ES-I3 (cell line): ENCODE data around the gene CFAP99.

Source experiments
- H3K36me3 ChIP-seq: 2 replicates; pipeline ENCODE4 v1.6.1; 2013; ENCODE audit warnings: mild to moderate bottlenecking, low read length, control low read depth, moderate library complexity; ENCODE audit not compliant: insufficient read depth
- H3K4me1 ChIP-seq: 2 replicates; pipeline ENCODE4 v1.6.1; 2013; ENCODE audit warnings: mild to moderate bottlenecking, control low read depth, low read length; ENCODE audit not compliant: insufficient read depth
- H3K9ac ChIP-seq: 2 replicates; pipeline ENCODE4 v1.6.1; 2013; ENCODE audit warnings: low read depth, mild to moderate bottlenecking, low read length, moderate library complexity
- H3K9me3 ChIP-seq: 2 replicates; pipeline ENCODE4 v1.6.1; 2013; ENCODE audit warnings: mild to moderate bottlenecking, low read length, moderate library complexity; ENCODE audit not compliant: control insufficient read depth, insufficient read depth

The CFAP99 gene

DNA sequence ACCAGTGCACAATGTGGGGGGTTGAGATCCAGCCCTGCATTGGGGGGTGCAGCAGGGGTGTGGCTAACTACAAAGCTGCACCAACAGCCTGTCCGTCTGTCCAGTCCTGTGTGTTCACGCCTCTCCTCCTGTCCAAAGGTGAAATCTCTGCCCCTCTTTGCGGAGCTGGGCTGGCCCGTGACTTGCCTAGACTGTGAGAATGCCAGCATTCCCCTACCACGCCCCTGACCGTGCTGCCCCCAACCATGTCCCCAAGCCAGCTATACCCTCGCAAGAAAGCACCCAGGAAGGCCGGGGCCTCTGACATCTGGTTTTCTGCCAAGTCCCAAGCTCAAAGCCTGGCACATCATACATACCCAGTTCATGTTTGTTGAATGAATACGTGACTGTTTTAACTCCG is 19.5 kb upstream of the CFAP99 start:
- no peaks in the 10 kb centered on the region for H3K9me3 ChIP-seq
- 0 out of 2 replicates have a peak, but pooled peaks cover 5% of the 10 kb centered on the region for H3K4me1 ChIP-seq

DNA sequence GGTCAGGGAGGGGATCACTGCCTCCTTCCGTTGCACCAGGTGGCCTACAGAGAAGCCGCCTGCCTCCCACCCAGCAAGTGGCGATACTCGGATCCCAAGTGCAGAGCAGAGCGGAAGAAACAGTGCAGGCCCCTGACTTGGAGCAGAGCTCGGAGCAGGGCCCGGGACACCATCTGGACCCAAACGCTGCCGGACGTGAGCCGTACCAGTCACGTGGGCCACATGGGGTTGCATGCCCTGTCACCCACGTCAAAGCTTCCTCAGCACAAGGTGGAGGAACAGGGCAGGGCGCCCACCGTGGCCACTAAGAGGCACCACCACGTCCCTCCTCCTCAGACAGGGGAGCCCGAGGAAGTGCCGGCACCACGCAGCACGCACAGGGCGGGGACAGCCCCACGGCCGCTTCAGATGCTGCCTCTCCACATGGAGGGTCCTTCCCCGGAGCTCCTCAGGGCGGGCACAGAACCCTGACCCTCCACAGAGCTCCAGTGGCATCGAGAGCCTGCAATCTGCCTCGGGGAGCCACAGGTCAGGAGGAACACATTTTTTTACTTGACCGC is 19.0 kb upstream of the CFAP99 start:
- no peaks in the 10 kb centered on the region for H3K36me3 ChIP-seq
- H3K9ac ChIP-seq, result no peak overlapping the region
- H3K4me1 ChIP-seq, result 0 out of 2 replicates have a peak, but pooled peaks cover 5% of the 10 kb centered on the region
- H3K9me3 ChIP-seq, result no peaks in the 10 kb centered on the region

More for the DNA sequence above, 19.5 kb upstream of the CFAP99 start:
- Histone ChIP-seq H3K9ac (no peak overlapping the region), H3K36me3 (no peaks in the 10 kb centered on the region)

DNA sequence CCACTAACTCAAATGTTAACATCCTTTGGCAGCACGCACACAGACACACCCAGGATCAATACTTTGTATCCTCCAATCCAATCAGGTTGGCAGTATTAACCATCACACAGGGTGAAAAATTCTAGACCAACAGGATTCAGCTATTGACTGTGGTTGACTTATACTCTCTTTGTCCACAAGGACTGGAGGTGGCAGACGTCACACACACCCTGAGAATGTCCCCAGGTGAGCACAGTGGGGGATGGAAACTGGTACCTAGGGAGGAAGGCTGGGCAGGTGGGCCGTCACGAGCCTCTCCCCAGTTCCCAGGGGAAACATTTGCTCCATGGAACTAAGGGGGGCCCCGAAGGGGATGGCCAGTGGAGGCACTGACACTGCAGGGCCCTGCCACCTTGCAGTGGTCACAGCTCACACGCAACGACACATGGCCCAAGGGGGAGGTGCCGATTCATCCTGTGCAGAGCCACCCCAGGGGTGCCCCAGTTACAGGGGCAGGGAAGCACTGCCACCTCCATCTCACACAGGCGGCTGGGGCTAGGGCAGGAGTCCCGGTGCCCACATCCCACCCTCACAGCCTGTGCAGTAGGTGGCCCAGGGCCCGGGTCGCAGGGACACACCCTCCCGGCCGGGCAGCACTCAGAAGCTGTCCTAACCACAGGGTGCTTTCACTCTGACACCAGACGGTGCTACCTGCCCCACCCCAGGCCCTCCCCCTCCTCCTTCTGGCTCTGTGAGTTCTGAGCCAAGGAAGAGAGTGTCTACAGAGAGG is 17.7 kb upstream of the CFAP99 start:
- Histone ChIP-seq H3K9ac (no peak overlapping the region), H3K4me1 (0 out of 2 replicates have a peak, but pooled peaks cover 5% of the 10 kb centered on the region)

DNA sequence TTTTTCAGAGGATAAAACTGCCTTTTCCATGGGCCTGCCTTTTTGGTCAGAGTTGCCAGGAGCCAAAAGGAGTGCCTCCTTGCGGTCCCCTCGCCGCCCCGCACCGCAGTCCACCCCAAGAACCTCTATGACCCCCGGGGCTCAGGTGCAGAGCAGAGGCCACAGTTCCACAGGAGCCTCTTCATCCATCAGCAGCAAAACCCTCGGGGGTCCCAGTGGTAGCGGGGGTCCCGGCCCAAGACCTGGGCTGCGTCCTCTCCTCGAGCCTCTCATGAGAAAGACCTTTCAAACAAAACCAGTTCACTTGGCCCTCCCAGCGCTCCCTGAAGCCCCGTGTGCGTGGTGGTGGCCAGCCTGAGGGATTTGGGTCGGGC is 17.2 kb upstream of the CFAP99 start:
- Histone ChIP-seq H3K9me3 (no peaks in the 10 kb centered on the region), H3K9ac (peak overlapping the region; percentile 19; the same call in 1 of the 2 replicates), H3K4me1 (0 out of 2 replicates have a peak, but pooled peaks cover 6% of the 10 kb centered on the region), H3K36me3 (no peaks in the 10 kb centered on the region)

More for the DNA sequence above, 17.7 kb upstream of the CFAP99 start:
- Histone ChIP-seq H3K36me3 (no peaks in the 10 kb centered on the region), H3K9me3 (no peaks in the 10 kb centered on the region)

DNA sequence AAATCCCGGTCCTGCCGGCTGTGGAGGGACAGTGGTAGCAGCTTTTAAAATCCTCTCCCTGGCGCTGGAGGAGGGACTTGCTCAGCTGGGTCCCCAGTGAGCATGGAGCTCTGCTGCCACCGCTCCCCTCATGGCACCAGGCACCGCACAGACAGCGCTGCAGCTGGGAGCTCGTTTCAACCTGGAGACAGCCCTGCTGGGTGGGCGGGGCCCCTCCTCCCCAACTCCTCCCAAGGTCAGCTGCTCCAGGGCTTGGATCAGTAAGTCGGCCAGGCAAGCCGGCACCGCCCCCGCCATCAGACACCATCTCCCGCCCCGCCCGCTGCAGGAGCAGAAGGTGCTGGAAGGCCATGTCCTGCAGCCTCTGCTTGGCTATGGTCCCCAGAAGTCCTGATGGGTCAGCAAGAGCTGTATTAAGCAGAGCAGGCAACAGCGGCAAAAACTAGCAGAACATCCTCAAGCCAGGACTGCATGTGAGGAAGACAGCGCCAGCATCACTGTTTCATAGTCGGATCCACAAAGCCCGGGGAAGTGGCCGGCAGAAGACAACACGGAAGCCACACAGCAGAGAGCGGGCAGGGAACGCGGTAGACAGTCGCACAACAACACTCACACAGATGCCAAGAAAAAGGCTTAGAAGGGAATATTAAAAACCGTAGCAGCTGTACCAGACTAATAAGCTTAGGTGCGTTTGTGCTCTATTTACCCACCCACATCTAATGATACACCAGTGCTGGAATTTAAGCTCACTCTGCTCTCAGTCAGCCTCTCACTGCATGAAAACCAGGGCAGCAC is 16.5 kb upstream of the CFAP99 start:
- Histone ChIP-seq H3K36me3 (no peaks in the 10 kb centered on the region), H3K4me1 (0 out of 2 replicates have a peak, but pooled peaks cover 12% of the 10 kb centered on the region), H3K9ac (peak overlapping the region; percentile 19; the same call in 1 of the 2 replicates), H3K9me3 (no peaks in the 10 kb centered on the region)

DNA sequence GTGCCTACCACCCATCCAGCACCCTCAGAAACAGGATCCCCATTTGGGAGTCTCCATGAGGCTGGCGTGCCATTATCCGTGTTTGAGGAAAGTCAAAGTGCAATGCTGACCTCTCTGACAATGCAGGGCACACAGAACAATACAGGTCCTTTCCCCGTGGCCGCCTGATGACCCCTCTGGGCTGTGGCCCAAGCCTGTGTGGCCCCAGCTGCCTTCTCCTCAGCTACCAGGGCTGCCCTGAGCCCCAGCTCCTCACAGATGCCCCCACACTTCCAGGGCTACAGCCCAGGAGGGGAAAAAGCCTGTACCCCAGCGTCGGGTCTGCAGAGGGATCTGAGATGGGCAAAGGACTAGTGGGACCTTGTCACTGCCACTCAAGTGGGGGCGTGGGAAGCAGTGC is 15.8 kb upstream of the CFAP99 start:
- Histone ChIP-seq H3K4me1 (0 out of 2 replicates have a peak, but pooled peaks cover 12% of the 10 kb centered on the region), H3K9me3 (no peaks in the 10 kb centered on the region), H3K36me3 (no peaks in the 10 kb centered on the region), H3K9ac (no peak overlapping the region)

DNA sequence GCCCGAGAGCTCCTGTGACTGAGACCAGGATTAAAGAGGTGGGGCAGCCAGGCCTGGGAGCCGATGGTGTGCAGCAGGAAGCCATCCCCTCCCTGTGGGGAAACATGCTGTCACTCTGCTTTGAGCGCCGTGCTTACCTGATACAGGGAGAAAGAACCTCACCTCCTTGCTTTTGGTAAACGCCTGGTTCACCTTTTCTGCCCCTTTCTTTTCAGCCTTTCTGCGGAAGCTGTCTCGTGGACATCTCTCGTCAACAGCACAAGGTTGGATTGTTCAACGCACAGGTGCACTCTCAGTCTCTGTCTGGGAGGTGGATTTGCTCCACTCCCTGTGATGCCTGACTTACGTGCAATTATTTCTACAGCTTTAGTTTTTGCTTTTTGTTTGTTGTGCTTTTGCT is 12.3 kb upstream of the CFAP99 start:
- Histone ChIP-seq H3K4me1 (0 out of 2 replicates have a peak, but pooled peaks cover 12% of the 10 kb centered on the region), H3K9ac (no peak overlapping the region), H3K9me3 (no peaks in the 10 kb centered on the region), H3K36me3 (no peaks in the 10 kb centered on the region)

DNA sequence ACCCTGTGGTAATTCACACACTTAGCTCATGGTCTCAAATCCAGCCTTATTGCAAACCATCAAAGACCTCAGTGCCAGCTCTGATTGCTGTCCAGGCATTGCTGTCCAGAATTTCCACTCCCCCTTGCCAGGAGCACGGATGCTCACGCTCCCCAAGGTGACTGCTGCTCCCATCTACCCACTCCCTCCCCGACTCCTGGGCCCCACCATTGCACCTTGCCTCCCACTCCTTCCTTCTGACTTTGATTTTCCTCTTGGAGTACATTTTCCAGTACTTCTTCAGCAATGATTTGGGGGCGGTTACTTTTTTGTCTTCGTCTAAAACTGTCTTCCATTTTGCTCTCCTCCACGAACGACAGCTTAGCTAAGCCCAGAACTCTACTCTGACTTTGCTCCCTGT is 11.8 kb upstream of the CFAP99 start:
- H3K9me3 ChIP-seq, result no peaks in the 10 kb centered on the region
- 0 out of 2 replicates have a peak, but pooled peaks cover 7% of the 10 kb centered on the region for H3K4me1 ChIP-seq
- no peak overlapping the region for H3K9ac ChIP-seq
- no peaks in the 10 kb centered on the region for H3K36me3 ChIP-seq

DNA sequence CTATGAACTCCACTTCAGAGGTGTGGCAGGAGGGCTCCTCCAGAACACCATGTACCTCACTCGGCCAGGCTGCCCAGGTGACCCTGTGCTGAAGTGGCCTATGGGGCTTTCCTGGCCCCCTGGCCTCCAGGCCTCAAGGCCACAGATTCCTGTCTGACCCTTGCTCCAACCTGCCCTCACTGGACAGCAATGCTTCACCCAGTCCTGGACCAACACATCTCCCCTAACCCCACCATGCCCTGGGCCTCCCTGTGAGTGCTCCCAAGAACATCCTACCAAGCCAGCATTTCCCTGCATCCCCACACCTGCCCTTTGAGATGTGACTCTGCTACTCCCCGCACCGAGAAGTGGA is 10.8 kb upstream of the CFAP99 start:
- H3K9me3 ChIP-seq, result no peaks in the 10 kb centered on the region
- no peak overlapping the region for H3K9ac ChIP-seq
- no peaks in the 10 kb centered on the region for H3K36me3 ChIP-seq
- 0 out of 2 replicates have a peak, but pooled peaks cover 13% of the 10 kb centered on the region for H3K4me1 ChIP-seq

DNA sequence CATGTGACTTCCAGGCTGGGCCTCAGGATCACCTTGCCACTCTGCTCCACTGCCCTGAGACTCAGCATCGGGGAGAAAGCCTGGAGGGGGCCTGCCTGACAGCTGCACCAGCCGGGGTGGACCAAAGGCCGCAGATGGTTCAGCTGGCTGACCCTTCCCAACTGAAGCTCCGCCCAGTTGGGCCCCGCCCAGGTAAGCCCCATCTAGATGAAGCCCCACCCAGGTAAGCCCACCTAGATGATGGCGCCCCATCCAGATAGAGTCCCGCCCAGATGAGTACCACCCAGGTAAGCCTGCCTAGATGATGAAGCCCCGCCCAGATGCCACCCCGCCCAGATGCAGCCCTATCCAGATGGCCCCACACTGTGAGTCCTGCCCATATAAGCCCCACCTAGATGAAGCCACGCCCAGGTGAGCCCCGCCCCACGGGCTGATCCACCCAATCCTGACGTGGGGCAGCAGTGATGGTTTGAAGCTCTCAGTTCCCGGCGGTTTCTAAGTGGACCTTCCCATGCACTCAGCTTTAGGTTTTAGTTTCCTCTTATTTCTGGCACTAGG is 10.3 kb upstream of the CFAP99 start:
- Histone ChIP-seq H3K4me1 (peaks cover 13% of the 10 kb centered on the region; the same call in 1 of the 2 replicates), H3K9me3 (no peaks in the 10 kb centered on the region), H3K9ac (no peak overlapping the region), H3K36me3 (no peaks in the 10 kb centered on the region)

DNA sequence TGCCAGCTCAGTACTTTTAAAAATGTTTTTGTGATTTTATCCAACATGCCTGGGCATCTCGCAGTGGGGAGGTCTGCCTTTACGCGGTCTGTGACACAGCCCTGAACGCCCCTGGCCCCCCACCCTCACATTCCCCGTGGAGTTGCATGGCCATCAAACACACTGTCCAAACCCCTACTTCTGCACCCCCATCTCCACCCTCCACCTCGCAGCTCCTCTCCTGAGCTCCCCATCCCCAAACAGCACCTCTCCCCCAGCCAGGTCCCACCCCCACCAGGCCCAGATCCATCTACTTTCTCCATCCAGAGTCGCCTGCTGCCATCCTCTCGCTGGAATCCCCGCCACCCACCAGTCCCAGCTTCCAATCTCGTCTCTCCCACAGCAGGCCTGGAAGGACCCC is 9.8 kb upstream of the CFAP99 start:
- H3K9me3 ChIP-seq, result no peaks in the 10 kb centered on the region
- no peak overlapping the region for H3K9ac ChIP-seq
- H3K36me3 ChIP-seq, result no peaks in the 10 kb centered on the region
- H3K4me1 ChIP-seq, result peaks cover 17% of the 10 kb centered on the region; the same call in 1 of the 2 replicates

DNA sequence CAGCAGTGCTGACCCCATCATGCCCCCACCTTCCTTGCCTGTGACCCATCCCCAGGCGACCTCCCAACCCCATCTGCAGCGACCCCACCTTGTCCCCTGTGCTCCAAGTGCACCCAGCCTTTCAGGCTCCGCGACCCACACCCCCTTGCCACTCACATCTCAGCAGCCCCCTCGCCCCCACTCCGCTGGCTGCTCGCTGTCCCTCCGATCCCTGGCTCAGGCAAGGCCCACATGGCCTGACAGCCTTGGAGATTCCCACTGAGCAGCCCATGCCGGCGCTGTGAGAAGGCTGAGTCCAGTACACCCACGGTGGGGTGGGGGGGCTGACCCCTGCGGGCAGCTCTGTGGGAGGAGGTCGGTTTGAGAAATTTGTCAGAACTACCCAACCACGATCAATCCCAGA is 9.4 kb upstream of the CFAP99 start:
- no peak overlapping the region for H3K9ac ChIP-seq
- peaks cover 21% of the 10 kb centered on the region for H3K4me1 ChIP-seq
- H3K36me3 ChIP-seq, result no peaks in the 10 kb centered on the region
- H3K9me3 ChIP-seq, result no peaks in the 10 kb centered on the region

DNA sequence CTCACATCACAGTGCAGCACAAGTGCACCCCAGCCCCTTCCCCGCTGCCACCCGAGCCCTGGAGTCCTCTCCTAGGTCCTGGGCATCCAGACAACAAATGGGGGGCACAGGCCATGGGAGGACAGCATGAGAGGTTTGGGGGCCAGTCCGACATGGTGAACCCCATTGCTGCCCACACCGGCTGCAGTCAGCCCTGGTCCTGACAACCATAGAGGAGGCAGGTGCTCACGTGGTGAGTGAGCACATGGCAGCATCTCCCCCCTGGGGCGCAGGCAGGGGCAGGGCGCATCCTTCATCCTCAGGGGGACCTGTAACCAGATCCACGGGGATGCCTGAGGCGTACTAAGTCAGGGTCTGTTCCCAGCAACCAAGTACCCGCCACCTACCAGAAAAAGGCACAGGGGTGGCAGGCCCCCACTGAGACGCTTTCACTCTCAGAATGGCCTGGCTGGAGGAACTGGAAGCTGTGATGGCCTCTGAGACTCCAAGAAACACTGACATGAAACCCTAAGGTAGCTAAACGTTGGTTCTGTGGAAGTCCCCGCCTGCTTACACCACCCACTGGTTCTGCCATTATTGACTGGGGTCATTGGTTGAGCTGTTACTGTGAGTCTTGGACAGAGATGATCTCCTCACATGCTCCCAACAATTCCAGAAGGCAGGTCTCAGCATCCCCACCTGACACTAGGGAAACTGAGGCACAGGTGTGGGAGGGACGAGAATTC is 6.8 kb upstream of the CFAP99 start:
- Histone ChIP-seq H3K36me3 (no peaks in the 10 kb centered on the region), H3K9ac (peak overlapping the region; percentile 37; the same call in 1 of the 2 replicates), H3K4me1 (peaks cover 19% of the 10 kb centered on the region), H3K9me3 (no peaks in the 10 kb centered on the region)

DNA sequence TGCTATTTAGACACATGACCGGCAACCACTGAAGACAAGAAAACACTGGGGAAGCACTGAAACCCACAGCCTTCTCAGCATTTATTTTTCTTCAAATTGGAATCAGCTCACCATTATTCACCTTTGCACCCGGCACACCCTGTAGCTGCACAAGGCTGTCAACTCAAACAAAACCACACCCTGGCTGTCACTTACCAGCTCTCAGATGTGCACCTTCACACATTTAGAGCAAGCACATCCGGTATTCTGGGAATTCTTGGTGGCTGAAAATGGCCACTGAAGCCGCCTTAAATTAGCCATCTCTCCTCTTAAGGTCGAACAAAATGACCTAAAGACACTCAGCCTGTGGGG is 6.2 kb upstream of the CFAP99 start:
- Histone ChIP-seq H3K9ac (peak overlapping the region; percentile 37; the same call in 1 of the 2 replicates), H3K4me1 (peaks cover 17% of the 10 kb centered on the region), H3K36me3 (no peaks in the 10 kb centered on the region), H3K9me3 (no peaks in the 10 kb centered on the region)
